SK-N-SH (cell line): ENCODE measurements around the gene TMED6. TPM values are rescaled to one million over a fixed set of nuclear protein-coding genes. Genes with fewer than 3 reads are reported as not detected.

Experiments
- CTCF ChIA-PET: fragments of 300-600, 350-600 bp; formaldehyde crosslinking; extraction: SDS; loops from one replicate; lab custom pipeline; 2021; lab: Yijun Ruan, JAX
- POLR2A ChIA-PET: fragments of 350-600 bp; sonication (Branson Sonifier 250); formaldehyde crosslinking; extraction: SDS; loops from one replicate; lab custom pipeline; 2020; ENCODE audit warnings: antibody characterized with exemption, inconsistent platforms; lab: Yijun Ruan, JAX
- DNase-seq: peaks from one replicate; pipeline ENCODE4 v3.0.0; 2012
- H2AFZ ChIP-seq: fragments of 200-600 bp; sonication (generic); 2 replicates; pipeline ENCODE4 v1.8.1; 2016; ENCODE audit warnings: antibody characterized with exemption, mild to moderate bottlenecking, low read depth
- H3F3A ChIP-seq: fragments of 200-600 bp; sonication (generic); replicated peaks from 2 replicates; pipeline ENCODE3; 2016; ENCODE audit warnings: antibody characterized with exemption, mild to moderate bottlenecking; ENCODE audit not compliant: insufficient read depth
- H3K27ac ChIP-seq, 2 experiments: fragments of 200-500 bp in 1 of 2; fragments of 200-600 bp in 1 of 2; sonication (Bioruptor generic) in 1 of 2; sonication (generic), shearing (Covaris generic) in 1 of 2; 2 replicates each; pipeline versions ENCODE4 v1.5.1 to v1.6.1; 2014 to 2016; ENCODE audit warnings: low read depth in 2 of 2, inconsistent platforms in 1 of 2, low read length in 1 of 2, mild to moderate bottlenecking in 1 of 2, mixed read lengths in 1 of 2
- H3K27me3 ChIP-seq: fragments of 200-600 bp; sonication (generic), shearing (Covaris generic); 2 replicates; pipeline ENCODE4 v1.6.1; 2016; ENCODE audit warnings: mixed run types; ENCODE audit not compliant: insufficient read depth
- H3K36me3 ChIP-seq, 2 experiments: fragments of 200-500 bp in 1 of 2; fragments of 200-600 bp in 1 of 2; sonication (Bioruptor generic) in 1 of 2; sonication (generic) in 1 of 2; replicated peaks in 1 of 2; 2 replicates each; pipeline versions ENCODE3 to v1.5.1; 2014 to 2016; ENCODE audit warnings: low read length in 1 of 2, mild to moderate bottlenecking in 1 of 2; ENCODE audit not compliant: insufficient read depth in 2 of 2, control insufficient read depth in 1 of 2
- H3K4me1 ChIP-seq, 2 experiments: fragments of 200-500 bp in 1 of 2; fragments of 200-600 bp in 1 of 2; sonication (Bioruptor generic) in 1 of 2; sonication (generic), shearing (Covaris generic) in 1 of 2; 2 replicates each; pipeline versions ENCODE4 v1.5.1 to v1.6.1; 2014 to 2016; ENCODE audit warnings: low read depth in 1 of 2, low read length in 1 of 2, mixed run types in 1 of 2; ENCODE audit not compliant: insufficient read depth in 2 of 2, control insufficient read depth in 1 of 2
- H3K4me2 ChIP-seq: fragments of 200-600 bp; sonication (generic), shearing (Covaris generic); 2 replicates; pipeline ENCODE4 v1.6.1; 2017; ENCODE audit warnings: mixed run types
- H3K4me3 ChIP-seq, 2 experiments: fragments of 200-500 bp in 1 of 2; fragments of 200-600 bp in 1 of 2; sonication (Bioruptor generic) in 1 of 2; sonication (generic), shearing (Covaris generic) in 1 of 2; 2 replicates each; pipeline versions ENCODE4 v1.5.1 to v1.8.1; 2014 to 2016; ENCODE audit warnings: low read depth in 2 of 2, inconsistent platforms in 1 of 2, low read length in 1 of 2, mild to moderate bottlenecking in 1 of 2, mixed read lengths in 1 of 2, moderate library complexity in 1 of 2
- H3K79me2 ChIP-seq: fragments of 200-600 bp; sonication (generic); 2 replicates; pipeline ENCODE4 v1.8.1; 2017; ENCODE audit warnings: mild to moderate bottlenecking; ENCODE audit not compliant: insufficient read depth
- H3K9ac ChIP-seq: fragments of 200-600 bp; sonication (generic); 2 replicates; pipeline ENCODE4 v1.6.1; 2017; ENCODE audit warnings: mixed run types
- H3K9me2 ChIP-seq: fragments of 200-600 bp; sonication (generic); 2 replicates; pipeline ENCODE4 v1.6.1; 2017; ENCODE audit warnings: mixed run types
- H3K9me3 ChIP-seq: fragments of 200-600 bp; sonication (generic); 2 replicates; pipeline ENCODE4 v1.6.1; 2017; ENCODE audit warnings: mixed run types, mild to moderate bottlenecking, moderate library complexity
- H4K20me1 ChIP-seq: fragments of 200-600 bp; sonication (generic); 2 replicates; pipeline ENCODE4 v1.6.1; 2017; ENCODE audit warnings: mild to moderate bottlenecking, mixed run types; ENCODE audit not compliant: insufficient read depth
- CHD2 ChIP-seq: fragments of 150-350 bp; IDR thresholded peaks from 2 replicates; pipeline ENCODE4 v1.6.1; 2018; ENCODE audit warnings: low read length; ENCODE audit not compliant: partially characterized antibody
- EP300 ChIP-seq, 2 experiments: IDR thresholded peaks; 2 replicates each; pipeline versions ENCODE4 v1.4.0 to v1.6.1; 2012; ENCODE audit warnings: borderline replicate concordance in 1 of 2, low read depth in 1 of 2, low read length in 1 of 2
- EZH2phosphoT487 ChIP-seq: fragments of 200-600 bp; sonication (generic); IDR thresholded peaks from 2 replicates; pipeline ENCODE4 v1.6.1; 2017; ENCODE audit warnings: low read depth, mixed run types, mild to moderate bottlenecking, antibody characterized with exemption, moderate library complexity, borderline replicate concordance
- GABPA ChIP-seq: IDR thresholded peaks from 2 replicates; pipeline ENCODE4 v1.4.0; 2012; ENCODE audit warnings: low read depth, mild to moderate bottlenecking
- MXI1 ChIP-seq: IDR thresholded peaks from 2 replicates; pipeline ENCODE4 v1.6.1; 2012; ENCODE audit warnings: mild to moderate bottlenecking, low read depth, low read length, improper control_type of control experiment
- NRF1 ChIP-seq: IDR thresholded peaks from 2 replicates; pipeline ENCODE4 v1.6.1; 2012; ENCODE audit warnings: low read depth, mild to moderate bottlenecking, low read length
- POLR2AphosphoS5 ChIP-seq: IDR thresholded peaks from 2 replicates; pipeline ENCODE4 v1.6.1; 2012; ENCODE audit warnings: low read depth, low read length
- RAD21 ChIP-seq: IDR thresholded peaks from 2 replicates; pipeline ENCODE4 v1.6.1; 2012; ENCODE audit warnings: mild to moderate bottlenecking, low read length
- SIN3A ChIP-seq: IDR thresholded peaks from 2 replicates; pipeline ENCODE4 v1.6.1; 2012; ENCODE audit warnings: low read depth, mild to moderate bottlenecking, low read length, moderate library complexity, borderline replicate concordance
- TAF1 ChIP-seq: IDR thresholded peaks from 2 replicates; pipeline ENCODE4 v1.6.1; 2012; ENCODE audit warnings: low read depth, mild to moderate bottlenecking, low read length, moderate library complexity, borderline replicate concordance
- TCF12 ChIP-seq: IDR thresholded peaks from 2 replicates; pipeline ENCODE4 v1.4.0; 2012
- ZBTB33 ChIP-seq: IDR thresholded peaks from 2 replicates; pipeline ENCODE4 v1.4.0; 2012; ENCODE audit warnings: low read depth, borderline replicate concordance
- WGBS: methylation state at CpG from one replicate; pipeline ENCODE4 v1.1.6; 2017; ENCODE audit warnings: low lambda C conversion rate; 5-methylcytosine and 5-hydroxymethylcytosine counted together
- polyA plus RNA-seq, 3 experiments: library from polyadenylated mRNA; depleted of rRNA; stranded (reverse); fragments of >200 nt; gene quantifications; 2 replicates each; pipeline ENCODE4 v1.2.3, GENCODE V29; 2012
- TF ChIP-seq, protein P1 (sequence below): IDR thresholded peaks from 2 replicates; pipeline ENCODE4 v1.4.0; 2012; ENCODE audit warnings: low read depth

TMED6 gene
- polyA plus RNA-seq, 1 of the 3 experiments (the other 2 are of a cell fraction) = not detected

DNA sequence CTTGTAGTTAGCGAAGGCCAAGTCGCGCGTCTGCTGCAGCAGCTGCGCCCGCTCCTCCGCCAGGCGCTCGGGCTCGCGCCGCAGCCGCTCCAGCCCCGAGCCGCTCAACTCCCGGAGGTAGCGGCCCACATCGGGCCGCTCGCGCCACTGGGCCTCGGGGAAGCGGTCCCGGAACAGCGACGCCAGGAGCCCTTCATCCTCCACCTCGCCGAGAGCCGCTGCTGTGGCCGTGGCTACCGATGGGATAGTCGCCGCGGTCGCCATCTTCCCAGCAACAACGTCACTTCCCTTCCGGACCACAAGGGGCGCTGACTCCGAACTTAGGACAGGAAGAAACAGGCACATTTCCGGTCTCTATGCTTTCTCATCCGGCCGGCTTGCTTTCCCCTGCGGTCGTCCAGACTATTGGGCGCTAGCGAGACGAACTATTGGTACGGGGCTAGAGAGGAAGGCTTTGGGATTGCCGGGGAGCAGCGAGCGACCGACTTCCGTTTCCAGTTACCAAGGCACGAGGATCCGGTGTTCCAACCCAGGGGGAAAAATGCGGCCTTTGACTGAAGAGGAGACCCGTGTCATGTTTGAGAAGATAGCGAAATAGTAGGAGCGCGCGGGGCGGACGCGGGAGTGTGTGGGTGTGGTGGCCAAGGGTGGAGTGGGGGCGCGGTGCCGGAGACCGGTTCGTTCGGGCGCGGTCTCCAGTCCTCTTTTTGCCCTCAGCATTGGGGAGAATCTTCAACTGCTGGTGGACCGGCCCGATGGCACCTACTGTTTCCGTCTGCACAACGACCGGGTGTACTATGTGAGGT, 12.1 kb downstream of the TMED6 start, which contains the start of the genes COG8 and NIP7 (continued):
- TF ChIP-seq ZBTB33 (peak; percentile 63), TAF1 (peak; percentile 92), GABPA (peak; percentile 98), RAD21 (no peak), NRF1 (no peak), POLR2AphosphoS5 (peak; percentile 92), MXI1 (peak; percentile 95), EP300 (IDR thresholded peaks at IDR 0.05; ENCODE audit: borderline replicate concordance in 1 of 2, low read depth in 1 of 2, low read length in 1 of 2) (no peak), CHD2 (peak; percentile 31), TCF12 (no peak), SIN3A (peak; percentile 85; the same call in 1 of the 2 replicates), EZH2phosphoT487 (no peak)

DNA sequence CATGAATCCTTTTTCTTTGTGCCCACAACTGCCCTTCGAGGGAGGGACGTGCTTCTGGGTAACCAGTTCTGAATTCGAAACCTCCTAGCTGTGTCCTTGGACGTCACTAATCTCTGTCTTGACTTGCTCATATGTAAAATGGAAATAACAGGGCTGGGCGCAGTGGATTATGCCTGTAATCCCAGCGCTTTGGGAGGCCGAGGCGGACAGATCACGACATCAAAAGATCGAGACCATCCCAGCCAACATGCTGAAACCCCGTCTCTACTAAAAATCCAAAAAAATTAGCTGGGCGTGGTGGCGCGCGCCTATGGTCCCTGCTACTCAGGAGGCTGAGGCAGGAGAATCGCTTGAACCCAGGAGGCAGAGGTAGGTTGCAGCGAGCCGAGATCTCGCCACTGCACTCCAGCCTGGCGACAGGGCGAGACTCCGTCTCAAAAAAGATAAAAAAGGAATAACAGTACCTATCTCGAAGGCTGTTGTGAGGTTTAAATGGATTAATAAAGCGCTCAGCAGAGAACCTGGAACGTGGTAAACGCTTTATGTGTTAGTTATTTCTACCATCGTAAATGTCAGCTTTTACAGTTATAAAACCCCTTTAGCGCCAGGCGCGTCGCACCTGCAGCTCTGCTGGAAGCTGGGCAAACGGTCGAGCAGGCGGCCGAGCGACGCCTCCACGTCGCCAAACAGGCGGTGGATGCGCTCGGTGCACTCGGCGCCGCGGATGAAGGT, 12.9 kb downstream of the TMED6 start:
- H3K36me3 ChIP-seq = peaks cover 47 to 51% of the 10 kb centered on the region in 2 experiments
- H3K79me2 ChIP-seq = peaks cover 76% of the 10 kb centered on the region

More for the DNA sequence above, 12.9 kb downstream of the TMED6 start:
- 27% methylated on average over 31 of the region's 46 CpGs for whole genome bisulfite sequencing
- H3K4me3 ChIP-seq = peak overlapping the region; percentile 76 to 99
- TF ChIP-seq, protein P1, sequence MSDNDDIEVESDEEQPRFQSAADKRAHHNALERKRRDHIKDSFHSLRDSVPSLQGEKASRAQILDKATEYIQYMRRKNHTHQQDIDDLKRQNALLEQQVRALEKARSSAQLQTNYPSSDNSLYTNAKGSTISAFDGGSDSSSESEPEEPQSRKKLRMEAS = no peak
- TF ChIP-seq NRF1 (no peak), EP300 (IDR thresholded peaks at IDR 0.05; ENCODE audit: borderline replicate concordance in 1 of 2, low read depth in 1 of 2, low read length in 1 of 2) (no peak)
- TF ChIP-seq, all 33 proteins: peak for 0
- Histone ChIP-seq H3F3A (peaks cover 7% of the 10 kb centered on the region), H4K20me1 (no peaks in the 10 kb centered on the region), H3K9ac (peak overlapping the region; percentile 89), H3K4me1 (peaks cover 15 to 20% of the 10 kb centered on the region in 2 experiments; a peak in 3 of 4 replicates), H3K27me3 (no peaks in the 10 kb centered on the region), H3K4me2 (peak overlapping the region; percentile 84), H3K27ac (peak overlapping the region; percentile 85 to 86), H3K9me3 (no peaks in the 10 kb centered on the region), H2AFZ (peak overlapping the region; percentile 92), H3K9me2 (no peaks in the 10 kb centered on the region)
- ChIA-PET CTCF (interaction anchor here (0.8 to 1.7 kb wide), 6 partner anchors 10 to 150 kb away, joined by 3 to 21 read pairs (median 3); partner anchors contain the start of gene PDF), POLR2A (interaction anchor here (3.3 kb wide), 1 partner anchor 9 kb away, joined by 24 read pairs; the partner anchor contains the start of gene PDF)
- DNase-seq = no peak
